Activated CD4-positive, alpha-beta T cell treated with anti-CD3 and anti-CD28 coated beads, Interleukin-2, amount 50 U/mL, for 4 hours (primary cell): Measurements from ENCODE around the gene RELB.
"Not testable (repeated sequence)": the region's sequence is repeated elsewhere in the genome, so short reads cannot be mapped to it uniquely, and the experiment has no call there.

Experiments
- DNase-seq, 2 experiments: peaks; one replicate each; pipeline ENCODE4 v3.0.0-alpha.2; 2020

Gene RELB, protein sequence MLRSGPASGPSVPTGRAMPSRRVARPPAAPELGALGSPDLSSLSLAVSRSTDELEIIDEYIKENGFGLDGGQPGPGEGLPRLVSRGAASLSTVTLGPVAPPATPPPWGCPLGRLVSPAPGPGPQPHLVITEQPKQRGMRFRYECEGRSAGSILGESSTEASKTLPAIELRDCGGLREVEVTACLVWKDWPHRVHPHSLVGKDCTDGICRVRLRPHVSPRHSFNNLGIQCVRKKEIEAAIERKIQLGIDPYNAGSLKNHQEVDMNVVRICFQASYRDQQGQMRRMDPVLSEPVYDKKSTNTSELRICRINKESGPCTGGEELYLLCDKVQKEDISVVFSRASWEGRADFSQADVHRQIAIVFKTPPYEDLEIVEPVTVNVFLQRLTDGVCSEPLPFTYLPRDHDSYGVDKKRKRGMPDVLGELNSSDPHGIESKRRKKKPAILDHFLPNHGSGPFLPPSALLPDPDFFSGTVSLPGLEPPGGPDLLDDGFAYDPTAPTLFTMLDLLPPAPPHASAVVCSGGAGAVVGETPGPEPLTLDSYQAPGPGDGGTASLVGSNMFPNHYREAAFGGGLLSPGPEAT

DNA sequence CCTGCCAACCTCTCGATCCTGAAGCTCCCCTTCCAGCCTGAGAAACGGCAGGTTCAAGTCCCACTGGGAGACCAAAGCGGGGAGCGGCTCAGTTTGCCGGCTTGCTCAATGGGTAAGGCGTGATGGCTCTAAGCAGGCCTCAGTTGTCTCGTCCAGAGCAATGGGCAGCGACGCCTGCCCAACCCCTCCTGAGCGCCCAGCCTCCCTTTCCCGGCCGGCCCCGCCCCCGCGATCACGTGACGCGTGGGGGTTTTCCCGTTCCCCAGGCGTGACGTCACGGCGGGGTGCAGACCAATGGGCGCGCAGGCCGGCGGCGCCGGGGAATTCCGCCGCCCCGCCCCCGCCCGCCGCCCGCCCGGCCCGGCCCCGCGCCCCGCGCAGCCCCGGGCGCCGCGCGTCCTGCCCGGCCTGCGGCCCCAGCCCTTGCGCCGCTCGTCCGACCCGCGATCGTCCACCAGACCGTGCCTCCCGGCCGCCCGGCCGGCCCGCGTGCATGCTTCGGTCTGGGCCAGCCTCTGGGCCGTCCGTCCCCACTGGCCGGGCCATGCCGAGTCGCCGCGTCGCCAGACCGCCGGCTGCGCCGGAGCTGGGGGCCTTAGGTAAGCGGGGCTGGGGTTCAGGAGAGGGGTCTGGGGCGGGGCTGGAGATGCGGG, at the start of gene RELB:
Gene RELB (plus strand): TSS at position 378 of the 653 bp plus-strand sequence. CDS start 116 bp downstream, at position 494.
- peak; percentile 93 to 95 for DNase-seq

DNA sequence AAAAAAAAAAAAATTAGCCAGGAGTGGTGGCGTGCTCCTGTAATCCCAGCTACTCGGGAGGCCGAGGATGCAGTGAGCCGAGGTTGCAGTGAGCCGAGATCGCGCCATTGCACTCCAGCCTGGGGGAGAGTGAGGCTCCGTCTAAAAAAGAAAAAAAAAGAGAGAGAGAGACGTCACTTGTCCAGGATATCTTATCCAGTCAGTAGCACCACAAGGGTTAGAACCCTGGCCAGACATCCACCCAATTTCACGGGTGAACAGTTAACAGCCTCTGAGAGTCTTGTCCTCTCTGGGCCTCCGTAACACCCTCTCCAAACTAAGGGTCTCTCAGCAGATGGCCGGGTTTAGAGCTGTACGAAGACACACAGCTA, 47.0 kb upstream of the RELB start:
- DNase-seq, result no peak

DNA sequence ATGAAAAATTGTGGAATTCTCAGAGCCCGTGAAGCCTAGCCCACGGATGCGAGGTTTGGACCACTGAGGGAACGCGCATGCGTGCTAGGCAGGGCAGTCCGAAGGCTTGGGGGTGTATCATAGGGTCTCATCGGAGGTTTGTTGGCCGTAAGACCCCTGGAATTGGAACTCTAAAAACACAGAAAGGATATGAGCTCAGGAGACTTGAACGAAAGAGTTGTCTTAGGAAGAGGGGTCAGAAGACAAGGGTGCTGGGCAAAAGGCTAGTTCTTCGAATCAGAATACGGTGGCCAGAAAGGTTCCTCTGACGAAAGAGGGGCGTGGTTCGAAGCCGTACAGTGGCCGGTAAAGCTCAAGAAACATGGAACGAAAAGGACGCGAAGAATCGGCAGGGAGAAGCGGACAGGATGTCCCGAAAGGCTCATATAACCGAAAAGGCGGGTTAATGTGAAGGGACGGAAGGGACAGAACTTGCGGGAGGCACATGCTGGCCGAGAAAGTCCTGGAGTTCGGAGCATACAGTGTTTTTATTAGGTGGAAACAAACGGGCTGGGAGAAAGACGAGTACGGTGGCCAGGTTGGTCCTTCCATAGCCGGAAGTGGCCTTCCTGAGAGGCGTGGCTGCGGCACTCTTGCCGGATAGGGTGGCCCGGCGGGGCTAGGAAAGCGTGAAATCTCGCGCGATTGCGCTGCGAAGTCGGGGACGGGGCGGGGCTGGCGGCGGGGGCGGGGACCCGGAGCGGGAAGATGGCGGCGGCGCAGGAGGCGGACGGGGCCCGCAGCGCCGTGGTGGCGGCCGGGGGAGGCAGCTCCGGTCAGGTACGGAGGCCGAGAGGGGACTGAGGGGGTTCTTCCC, 46.4 kb upstream of the RELB start, which contains the start of gene CLPTM1:
Gene CLPTM1 (plus strand): TSS at position 732 of the 856 bp plus-strand sequence. CDS start 16 bp downstream, at position 748.
- peak; percentile 95 for DNase-seq

DNA sequence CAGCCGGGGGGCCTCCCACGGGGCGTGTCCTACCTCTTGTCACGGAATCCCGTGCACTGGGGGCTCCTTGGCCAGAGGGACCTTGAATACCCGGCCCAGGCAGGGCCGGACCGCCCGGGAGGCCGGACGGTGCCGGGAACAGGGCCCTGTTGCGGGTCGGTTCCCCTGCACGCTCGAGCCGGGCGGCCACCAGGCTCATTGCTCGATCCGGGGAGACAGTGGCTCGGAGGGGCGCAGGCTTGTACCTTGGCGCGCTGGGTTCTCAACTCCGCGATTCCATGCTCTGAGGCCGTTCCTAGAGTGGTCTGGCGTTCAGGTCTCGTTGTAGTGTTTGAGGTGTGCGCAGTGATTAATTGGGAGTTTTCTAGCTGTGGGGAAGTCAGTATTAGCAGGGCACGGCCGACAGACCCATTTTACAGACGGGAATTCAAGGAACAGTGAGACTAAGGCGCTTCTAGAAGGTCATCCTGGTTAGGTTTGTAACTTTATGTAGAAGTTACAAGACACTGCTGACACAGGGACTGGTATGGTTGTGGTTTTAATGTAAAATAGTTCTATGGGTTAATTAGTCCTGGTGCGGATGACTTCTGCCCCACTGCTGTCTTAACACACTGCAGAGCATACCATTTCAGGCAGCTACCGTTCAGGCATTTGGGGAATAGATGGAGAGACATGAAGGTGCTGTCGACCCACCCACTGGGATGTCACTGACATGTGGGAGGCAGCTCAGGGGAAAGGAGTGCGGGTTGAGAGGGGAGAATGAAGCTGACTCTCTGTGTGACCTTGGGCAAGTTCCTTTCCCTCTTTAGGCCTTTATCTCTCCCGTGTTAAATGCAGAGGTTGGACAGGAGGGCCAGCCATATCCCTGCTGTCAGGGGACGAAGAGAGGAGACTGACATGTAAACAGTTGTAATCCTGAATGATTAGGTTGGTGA, 45.5 kb upstream of the RELB start:
- peak in 1 of 2 experiments; percentile 7 for DNase-seq

DNA sequence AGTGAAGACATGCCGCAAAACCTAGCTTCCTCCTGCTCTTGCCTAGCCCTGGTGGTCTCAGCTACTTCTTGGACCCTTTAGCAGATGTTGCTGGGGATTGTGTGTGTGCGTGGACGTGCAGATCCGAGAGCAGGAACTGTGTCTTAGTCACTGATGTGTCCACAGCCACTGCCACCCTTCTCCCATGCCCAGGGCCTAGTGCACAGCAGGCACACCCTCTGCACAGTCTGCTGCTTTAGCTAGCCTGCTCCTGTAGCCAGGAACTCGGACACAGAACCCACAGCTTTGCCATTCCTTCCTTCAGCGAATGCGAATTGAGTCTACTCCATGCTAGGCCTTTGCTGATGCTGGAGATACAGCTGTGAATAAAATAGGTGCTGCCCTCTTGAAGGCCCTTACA, 43.7 kb upstream of the RELB start:
- no peak for DNase-seq

DNA sequence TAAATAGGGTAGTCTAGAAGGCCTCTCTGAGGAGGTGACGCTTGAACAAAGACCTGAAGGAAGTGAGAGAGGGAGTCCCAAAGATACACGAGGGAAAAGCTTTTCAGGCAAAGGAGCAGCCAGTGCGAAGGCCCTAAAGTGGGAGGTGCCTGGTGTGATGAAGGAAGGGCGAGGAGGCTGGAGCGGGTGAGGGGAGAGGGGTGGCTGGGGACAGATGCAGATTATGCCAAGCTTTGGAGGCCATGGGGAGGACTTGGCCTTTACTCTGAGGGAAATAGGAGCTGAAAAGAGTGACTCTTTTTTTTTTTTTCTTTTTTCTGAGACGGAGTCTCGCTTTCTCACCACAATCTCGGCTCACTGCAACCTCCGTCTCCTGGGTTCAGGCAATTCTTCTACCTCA, 43.2 kb upstream of the RELB start:
- no peak for DNase-seq

DNA sequence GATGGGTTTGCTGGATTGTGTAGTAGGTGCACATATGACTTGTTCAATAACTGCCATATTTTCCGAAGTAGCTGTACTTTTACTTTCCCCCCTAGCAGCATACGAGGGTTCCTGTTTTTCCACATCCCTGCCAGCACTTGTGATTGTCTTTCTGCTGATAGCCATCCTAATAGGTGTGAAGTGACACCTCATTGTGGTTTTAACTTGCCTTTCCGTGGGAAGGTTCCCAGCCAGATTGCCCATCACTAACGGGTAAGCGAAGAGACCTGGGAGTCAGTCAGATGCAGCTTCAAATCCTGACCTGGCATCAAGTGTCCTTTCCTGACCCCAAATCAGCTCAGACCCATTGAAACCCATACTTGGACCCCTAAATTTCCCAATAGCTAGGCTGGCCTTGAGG, 41.6 kb upstream of the RELB start:
- no peak for DNase-seq

DNA sequence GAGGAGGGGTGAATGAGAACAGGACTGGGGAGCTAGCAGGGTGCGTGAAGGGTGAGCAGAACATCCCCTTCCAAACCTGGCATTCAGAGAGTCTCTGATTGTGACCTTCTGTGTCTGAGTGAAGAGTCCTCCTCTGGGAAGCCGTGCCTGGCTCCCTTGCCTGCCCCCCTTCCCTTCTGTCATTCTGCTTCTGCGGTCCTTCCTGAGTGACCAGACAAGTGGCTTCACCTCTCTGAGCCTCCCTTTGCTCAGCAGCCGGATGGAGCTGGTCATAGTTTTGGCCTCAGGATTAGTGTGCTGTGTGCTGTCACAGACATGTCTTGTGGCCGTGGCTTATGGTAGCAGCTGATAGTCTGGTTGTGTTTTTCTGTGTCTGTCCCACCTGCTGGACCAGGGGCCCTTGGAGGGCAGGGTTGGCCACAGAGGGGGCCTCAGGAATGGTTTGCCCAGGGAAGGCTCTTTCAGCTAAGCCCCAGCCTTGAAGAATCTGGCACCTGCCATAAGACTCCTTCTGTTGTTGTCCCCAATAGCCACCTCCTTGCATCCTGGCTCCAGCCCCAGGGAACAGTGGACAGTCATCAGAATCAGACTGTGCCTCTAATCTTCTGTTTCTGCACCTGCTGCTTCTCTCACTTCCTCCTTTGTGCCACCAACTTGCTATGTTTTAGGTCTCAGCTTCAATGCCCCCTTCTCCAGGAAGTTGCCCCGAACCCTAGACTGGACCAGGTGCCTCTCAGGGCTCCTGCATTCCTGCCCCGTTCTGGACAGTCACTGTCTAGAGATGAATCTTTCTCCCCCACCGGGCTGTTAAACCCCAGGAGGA, 40.1 kb upstream of the RELB start:
- DNase-seq, result no peak

DNA sequence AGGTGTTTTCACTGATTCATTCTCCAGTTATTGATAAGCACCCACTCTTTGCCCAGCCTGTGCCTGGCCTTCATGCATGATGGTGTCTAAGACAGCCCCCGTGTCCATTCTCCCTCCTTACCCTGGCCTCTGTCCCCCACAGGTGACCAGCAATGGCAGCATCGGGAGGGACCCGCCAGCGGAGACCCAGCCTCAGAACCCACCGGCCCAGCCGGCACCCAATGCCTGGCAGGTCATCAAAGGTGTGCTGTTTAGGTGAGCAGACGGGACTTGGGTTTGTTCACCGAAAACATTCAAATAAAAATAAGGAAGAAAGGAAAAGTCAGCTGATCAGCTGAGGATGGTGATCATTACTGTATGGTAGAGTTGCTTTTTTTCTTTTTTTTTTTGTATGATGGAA, 39.4 kb upstream of the RELB start:
- DNase-seq, result no peak

DNA sequence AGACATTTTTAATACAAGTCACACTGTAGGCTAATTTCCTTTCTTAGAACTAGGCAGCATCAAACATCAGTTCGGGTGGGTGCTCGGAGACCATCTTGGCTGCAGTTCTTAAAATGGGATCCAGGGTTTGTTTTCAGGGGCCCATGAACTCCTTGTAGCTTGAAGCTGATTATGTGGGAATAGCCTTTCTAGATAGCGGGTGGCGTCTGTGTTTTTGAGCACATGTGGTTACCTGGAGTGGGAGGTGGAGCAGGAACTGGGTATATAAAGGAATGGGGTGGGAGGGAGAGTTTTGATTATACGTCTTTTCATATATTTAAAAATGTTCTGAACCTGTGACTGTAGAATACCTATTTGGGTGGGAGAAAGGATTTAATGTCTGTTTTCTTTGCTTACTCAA, 33.1 kb upstream of the RELB start:
- DNase-seq, result no peak

DNA sequence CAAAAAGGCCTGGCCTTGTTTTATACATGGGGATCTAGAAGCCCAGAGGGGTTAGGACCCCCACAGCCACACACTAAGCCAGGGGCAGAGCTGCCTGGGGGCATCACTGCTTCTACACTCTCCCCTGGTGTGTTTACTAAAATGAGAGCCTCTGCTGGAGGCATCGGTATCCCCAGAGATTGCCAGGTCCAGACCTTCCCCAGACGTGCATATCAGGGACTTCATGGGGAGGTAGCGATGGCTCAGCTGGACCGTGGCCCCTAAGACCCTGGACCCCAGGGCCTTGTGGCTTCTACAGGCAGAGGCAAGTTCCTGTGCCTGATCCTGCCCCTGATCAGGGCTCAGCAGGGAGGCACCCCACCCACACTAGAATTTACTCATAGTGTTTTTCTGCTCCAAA, 32.6 kb upstream of the RELB start:
- DNase-seq, result no peak

DNA sequence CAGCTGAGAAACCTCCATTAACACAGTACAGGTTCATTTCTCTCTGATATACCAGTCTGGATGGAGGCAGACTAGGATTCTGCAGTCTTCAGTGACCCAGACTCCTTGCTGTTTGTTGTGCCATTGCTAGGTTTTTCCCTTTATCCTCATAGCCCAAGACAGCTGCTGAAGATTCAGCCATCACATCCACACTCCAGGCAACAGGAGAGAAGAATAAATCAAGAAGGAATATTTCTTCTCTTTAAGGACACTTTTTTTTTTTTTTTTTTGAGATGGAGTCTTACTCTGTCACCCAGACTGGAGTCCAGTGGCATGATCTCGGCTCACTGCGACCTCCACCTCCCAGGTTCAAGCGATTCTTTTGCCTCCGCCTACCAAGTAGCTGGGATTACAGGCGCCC, 31.8 kb upstream of the RELB start:
- no peak for DNase-seq

DNA sequence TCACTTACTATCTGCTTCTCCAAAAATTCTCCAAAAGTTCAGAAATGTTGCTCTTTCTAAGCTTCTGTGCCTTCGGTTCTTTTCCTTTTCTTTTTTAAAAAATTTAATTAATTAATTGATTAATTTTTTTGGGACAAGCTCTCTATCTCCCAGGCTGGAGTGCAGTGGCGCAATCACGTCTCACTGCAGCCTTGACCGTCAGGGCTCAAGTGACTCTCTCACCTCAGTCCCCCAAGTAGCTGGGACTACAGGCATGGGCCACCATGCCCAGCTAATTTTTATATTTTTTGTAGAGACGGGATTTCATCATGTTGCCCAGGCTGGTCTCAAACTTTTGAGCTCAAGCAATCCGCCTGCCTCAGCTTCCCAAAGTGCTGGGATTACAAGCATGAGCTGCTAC, 29.8 kb upstream of the RELB start:
- not testable (repeated sequence) for DNase-seq

DNA sequence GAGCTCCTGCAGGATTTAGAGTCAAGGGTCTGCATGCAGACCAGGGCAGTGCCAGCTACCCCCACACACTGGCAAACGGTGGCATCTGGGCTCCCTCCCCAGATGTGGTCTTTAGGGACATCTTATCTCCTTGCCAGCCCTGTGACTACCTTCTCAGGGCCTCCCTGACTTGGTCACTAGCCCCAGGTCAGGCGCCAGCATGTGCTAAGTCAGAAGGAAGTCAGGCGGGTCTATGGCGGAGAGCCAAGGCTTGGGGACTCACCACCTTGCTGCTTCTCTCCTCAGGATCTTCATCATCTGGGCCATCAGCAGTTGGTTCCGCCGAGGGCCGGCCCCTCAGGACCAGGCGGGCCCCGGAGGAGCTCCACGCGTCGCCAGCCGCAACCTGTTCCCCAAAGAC, 28.5 kb upstream of the RELB start:
- DNase-seq, result no peak

DNA sequence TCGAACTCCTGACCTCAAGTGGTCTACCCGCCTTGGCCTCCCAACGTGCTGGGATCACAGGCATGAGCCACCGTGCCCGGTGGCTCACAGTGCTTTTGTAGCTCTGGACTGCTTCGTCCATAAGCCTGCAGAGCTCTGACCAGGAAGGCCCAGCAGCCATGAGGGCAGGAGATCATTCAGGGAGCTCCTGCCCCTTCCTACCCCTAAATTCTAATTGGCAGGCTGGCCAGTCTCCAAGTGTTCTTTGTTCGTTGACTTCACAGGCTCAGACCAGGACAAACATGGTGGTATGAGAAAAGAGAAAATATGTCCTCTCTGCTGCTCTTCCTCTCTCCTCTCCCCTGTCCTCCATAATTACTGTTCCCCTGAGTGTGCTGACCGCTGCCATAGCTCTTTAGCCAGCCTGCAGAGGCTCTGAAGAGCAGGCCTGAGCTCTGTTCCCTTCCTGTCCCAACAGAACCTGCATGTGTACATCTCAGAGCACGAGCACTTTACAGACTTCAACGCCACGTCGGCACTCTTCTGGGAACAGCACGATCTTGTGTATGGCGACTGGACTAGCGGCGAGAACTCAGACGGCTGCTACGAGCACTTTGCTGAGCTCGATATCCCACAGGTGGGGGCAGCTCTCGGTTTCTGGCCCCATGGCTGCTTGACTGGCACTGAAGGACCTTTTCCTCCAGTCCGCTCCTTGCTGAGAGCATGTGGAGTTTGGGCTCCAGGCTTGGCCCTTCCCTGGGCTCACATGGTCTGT, 27.1 kb upstream of the RELB start:
- DNase-seq, result no peak

DNA sequence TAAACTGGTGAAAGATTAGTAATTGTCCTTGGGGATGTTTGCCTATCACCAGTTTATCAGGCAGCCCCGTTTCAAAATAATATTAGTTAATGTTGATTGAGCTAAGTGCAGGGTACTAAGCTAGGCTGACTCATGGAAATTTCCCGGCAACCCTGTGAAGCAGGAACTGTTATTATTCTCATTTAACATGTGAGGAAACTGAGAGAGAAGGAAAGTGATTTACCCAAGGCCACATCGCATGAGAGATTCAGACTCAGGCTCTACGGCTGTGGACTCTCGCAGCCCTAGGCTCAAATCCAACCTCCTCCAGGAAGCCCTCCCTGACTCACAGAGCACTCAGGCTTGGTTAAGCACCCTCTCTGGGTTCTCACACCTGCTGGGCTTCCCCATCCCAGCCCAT, 26.4 kb upstream of the RELB start:
- no peak for DNase-seq

DNA sequence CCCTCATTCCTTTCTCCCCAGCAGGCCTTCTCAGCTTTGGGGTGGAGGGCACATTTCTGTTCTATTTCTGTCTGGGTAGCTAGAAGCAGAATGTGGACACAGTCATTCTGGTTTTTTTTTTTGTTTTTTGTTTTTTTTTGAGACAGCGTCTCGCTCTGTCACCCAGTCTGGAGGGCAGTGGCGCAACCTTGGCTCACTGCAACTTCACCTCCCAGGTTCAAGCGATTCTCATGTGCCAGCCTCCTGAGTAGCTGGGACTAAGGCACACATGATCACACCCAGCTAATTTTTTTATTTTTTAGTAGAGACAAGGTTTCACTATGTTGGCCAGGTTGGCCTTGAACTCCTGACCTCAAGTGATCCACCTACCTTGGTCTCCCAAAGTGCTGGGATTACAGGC, 25.8 kb upstream of the RELB start:
- DNase-seq, result no peak

DNA sequence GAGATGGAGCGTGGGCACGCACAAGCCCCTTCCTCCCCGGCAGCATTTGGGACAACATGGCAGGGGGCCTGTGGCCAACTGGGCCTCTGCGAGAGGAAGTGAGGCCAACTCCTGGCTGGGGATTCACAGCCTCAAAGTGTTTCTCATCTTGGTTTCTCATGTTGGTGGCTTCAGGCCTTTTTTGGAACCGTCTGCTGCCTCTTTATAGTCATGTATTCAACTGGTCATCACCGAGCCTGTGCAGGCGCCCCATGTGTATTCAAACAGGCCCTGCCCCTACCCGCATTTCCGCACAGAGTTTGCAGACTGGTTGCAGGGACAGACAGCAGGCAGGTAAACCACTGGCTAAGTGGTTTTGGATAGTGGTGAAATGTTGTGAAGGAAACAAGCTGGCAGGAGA, 17.3 kb upstream of the RELB start:
- DNase-seq, result no peak

DNA sequence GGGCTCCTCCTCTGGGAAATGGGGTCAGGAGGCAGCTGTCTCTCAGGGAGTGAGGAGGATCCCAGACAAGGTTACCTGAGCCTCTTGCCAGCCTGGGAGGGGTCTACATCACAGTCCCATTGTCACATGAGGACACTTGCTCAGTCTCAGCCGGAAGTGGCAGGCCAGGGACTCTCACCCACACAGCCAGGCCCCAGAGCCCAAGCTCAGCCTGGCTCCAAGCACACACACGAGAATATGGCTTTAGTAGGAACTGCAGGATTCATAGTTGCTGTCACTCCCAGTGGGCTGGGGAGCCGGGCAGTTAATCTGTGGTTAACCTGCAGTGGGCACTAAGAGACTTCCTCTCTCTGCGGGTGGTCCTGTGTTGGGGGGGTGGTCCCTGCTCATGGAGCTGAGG, 15.8 kb upstream of the RELB start:
- DNase-seq, result no peak

DNA sequence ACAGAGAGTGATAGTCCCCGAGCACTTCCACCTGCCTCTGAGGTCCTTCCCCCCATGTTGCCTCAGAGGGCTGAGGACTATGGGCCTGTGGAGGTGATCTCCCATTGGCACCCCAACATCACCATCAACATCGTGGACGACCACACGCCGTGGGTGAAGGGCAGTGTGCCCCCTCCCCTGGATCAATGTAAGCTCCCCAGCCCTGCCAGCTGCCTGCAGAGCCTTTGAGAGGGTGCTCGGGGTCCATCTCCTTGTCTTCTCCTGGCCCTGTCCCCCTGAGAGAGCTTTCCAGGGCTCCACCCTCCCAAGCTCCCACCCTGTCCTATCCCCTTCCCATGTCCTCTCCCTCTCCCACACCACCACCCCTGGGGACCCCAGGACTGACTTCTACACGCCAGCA, 14.9 kb upstream of the RELB start:
- DNase-seq, result no peak
